HT-29 (cell line): ENCODE results near the gene PPM1D. TPM values are rescaled to one million over a fixed set of nuclear protein-coding genes. Genes with fewer than 3 reads are reported as not detected.

Source experiments
- DNase-seq: peaks from one replicate; pipeline ENCODE4 v3.0.0-alpha.2; 2015; ENCODE audit warnings: low spot score
- total RNA-seq: library from RNA; depleted of rRNA; stranded (reverse); fragments of >200 nt; shearing (Covaris generic); gene quantifications from 2 replicates; pipeline ENCODE4 v1.2.3, GENCODE V29; 2014

The PPM1D gene
- total RNA-seq, 1 experiment from 2014 or later, result 13.1 TPM

- no peak for DNase-seq
Measured at GRCh38 chr17:60618854-60619526, 19.0 kb downstream of the PPM1D start.

- DNase-seq, result no peak
Measured at GRCh38 chr17:60622961-60623360, 23.0 kb downstream of the PPM1D start.

DNA sequence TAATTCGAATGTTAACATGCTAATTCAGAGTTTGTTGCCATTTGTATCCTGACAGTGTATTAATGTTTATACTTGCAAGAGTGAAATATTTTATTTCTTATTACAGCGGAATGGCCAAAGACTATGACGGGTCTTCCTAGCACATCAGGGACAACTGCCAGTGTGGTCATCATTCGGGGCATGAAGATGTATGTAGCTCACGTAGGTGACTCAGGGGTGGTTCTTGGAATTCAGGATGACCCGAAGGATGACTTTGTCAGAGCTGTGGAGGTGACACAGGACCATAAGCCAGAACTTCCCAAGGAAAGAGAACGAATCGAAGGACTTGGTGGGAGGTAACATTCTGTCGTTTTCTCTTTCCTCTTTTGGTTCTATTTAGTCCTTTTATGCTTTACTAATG is 23.4 kb downstream of the PPM1D start:
- DNase-seq, result no peak

DNA sequence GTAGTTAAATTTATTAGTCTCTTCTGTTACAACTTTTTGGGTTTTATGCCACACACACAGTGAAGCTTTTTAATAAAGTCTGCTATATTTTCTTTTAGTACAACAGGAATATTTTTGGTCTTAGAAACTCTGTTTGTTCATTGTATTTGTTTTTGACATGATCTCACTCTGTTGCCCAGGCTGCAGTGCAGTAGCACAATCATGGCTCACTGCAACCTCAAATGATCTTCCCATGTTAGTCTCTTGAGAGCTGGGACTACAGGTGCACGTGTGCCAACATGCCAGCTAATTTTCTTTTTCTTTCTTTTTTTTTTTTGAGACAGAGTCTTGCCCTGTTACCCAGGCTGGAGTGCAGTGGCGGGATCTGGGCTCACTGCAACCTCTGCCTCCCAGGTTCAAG is 27.1 kb downstream of the PPM1D start:
- DNase-seq, result no peak

- no peak for DNase-seq
Measured at GRCh38 chr17:60628252-60628889, 28.4 kb downstream of the PPM1D start.

GRCh38 chr17:60629120-60629519 is 29.1 kb downstream of the PPM1D start:
- no peak for DNase-seq

- no peak for DNase-seq
Measured at GRCh38 chr17:60630352-60630751, 30.4 kb downstream of the PPM1D start.

DNA sequence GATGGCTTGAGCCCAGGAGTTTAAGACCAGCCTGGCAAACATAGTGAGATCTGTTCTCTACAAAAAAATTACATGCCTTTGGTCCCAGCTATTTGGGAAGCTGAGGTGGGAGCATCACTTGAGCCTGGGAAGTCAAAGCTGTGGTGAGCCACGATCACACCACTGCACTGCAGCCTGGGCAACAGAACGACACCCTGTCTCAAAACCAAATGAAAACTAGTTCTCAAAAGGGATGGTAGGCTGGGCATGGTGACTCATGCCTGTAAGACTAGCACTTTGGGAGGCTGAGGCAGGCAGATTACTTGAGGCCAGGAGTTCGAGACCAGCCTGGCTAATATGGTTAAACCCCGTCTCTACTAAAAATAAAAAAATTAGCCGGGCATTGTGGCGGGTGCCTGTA is 31.1 kb downstream of the PPM1D start:
- no peak for DNase-seq

- DNase-seq, result no peak
Measured at GRCh38 chr17:60637683-60638082, 37.7 kb downstream of the PPM1D start.

DNA sequence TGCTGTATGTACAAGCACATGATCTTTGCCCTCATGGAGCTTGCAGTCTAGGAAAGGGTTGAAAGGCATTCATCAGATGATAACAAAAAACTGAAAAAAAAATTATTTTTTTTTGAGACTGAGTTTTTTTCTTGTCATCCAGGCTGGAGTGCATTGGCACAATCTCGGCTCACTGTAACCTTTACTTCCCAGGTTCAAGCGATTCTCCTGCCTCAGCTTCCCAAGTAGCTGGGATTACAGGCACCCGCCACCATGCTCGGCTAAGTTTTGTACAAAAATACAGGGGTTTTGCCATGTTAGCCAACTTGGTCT is 39.0 kb downstream of the PPM1D start:
- no peak for DNase-seq

GRCh38 chr17:60640503-60640902 is 40.5 kb downstream of the PPM1D start:
- DNase-seq, result peak; percentile 30

DNA sequence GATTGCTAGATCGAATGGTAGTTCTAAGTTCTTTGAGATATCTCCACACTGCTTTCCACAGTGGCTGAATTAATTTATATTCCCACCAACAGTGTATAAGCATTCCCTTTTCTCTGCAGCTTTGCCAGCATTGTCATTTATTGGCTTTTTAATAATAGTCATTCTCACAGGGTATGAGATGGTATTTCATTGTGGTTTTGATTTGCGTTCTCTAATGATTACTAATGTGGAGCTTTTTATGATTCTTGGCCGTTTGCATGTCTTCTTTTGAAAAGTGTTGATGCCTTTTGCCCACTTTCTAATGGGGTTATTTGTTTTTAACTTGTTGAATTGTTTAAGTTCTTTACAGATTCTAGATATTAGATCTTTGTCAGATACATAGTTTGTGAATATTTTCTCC is 41.1 kb downstream of the PPM1D start:
- DNase-seq, result no peak

GRCh38 chr17:60641810-60642220 is 41.8 kb downstream of the PPM1D start:
- DNase-seq, result peak; percentile 90

DNA sequence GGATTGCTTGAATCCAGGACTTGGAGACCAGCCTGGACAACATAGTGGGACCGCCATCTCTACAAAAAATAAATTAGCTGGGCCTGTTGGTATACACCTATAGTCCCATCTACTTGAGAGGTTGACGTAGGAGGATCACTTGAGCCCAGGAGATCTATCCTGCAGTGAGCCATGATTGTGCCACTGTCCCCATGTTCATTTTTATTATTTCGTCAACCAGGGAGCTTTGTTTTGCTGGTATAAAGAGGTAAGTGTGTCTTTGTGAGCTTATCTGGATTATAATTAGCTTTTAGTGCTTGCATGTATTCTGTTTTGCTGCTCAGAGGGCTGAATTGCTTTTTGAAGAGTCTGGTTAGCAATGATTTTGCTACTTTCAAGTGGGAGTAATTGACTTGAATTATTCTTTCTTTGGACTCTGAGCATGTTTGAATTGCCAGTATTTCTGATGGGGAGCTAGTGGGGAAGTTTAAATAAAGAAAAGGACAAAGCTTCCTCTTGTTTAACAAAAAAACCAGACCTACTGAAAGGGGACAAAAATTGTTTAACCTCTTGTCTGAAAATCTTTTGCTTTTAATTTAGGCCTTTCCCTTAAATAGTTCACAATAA is 46.0 kb downstream of the PPM1D start:
- no peak for DNase-seq

GRCh38 chr17:60646701-60647100 is 46.7 kb downstream of the PPM1D start:
- no peak for DNase-seq

DNA sequence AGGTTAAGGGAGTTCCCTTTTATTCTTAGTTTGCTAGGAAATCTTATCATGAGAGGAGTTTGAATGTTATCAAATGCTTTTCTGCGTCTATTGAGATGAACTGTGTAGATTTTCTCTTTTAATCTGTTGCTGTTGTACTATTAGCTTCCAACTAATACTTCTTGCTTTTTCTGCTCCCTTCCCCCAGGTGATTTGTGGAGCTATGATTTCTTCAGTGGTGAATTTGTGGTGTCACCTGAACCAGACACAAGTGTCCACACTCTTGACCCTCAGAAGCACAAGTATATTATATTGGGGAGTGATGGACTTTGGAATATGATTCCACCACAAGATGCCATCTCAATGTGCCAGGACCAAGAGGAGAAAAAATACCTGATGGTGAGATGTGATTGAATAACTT is 47.7 kb downstream of the PPM1D start:
- no peak for DNase-seq

DNA sequence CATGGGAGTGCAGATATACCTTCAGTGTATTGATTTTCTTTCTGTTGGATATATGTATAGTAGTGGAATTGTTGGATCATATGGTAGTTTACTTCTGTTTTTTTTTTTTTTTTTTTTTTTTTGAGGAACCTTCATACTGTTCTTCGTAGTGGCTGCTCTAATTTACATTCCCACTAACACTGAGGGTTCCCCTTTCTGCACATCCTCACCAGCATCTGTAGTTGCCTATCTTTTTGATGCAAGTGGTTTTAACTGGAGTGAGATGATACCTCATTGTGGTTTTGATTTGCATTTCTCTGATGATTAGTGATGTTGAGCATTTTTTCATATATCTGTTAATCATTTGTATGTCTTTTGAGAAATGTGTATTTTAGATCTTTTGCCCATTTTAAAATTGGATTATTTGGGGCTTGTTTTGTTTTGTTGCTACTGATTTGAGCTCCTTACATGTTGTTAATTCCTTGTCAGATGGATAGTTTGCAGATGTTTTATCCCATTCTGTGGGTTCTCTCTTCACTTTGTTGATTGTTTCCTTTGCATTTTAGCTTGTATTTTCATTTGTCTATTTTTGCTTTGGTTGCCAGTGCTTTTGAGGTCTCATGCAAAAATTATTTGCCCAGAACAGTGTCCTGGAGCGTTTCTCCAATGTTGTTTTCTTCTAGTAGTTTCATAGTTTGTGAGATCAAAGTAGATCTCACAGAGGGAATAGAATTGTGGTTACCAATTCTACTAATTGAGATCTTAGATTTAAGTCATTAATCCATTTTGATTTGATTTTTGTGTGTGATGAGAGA is 52.7 kb downstream of the PPM1D start:
- no peak for DNase-seq

DNA sequence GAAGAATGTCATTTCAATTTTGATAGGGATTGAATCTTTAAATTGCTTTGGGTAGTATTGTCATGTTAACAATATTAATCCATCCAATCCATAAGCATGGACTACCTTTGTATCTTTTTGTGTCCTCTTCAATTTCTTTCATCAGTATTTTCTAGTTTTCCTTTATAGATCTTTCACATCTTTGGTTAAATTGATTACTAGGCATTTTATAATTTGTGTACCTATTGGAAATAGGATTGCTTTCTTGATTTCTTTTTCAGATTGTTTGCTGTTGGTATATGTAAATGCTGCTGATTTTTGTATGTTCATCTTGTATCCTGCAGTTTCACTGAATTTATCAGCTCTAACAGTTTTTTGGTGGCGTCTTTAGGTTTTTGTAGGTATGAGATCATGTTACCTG is 53.6 kb downstream of the PPM1D start:
- DNase-seq, result no peak

GRCh38 chr17:60656499-60656898 is 56.5 kb downstream of the PPM1D start:
- no peak for DNase-seq

DNA sequence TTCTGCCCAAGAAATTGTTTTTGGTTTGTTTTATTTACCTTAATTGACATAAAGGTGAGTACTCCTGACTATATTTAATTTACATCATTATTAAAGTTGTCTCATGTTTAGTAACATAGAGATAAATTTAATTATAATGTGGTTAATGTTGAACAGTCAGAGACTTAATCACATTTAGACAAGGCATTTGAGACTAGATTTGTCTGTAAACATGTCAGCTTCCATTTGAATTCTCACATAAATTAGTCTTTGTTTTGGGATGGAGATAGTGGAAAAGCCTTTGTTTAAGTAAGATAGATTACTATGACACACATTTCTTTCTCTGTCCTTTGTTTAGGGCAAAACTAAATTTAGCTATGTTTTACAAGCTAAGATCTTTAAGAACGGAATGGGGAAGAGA is 59.2 kb downstream of the PPM1D start:
- DNase-seq, result no peak

GRCh38 chr17:60661489-60661888 is 61.5 kb downstream of the PPM1D start:
- DNase-seq, result no peak

GRCh38 chr17:60664022-60664421 is 64.0 kb downstream of the PPM1D start:
- DNase-seq, result no peak

- no peak for DNase-seq
Measured at GRCh38 chr17:60665602-60666001, 65.6 kb downstream of the PPM1D start.
